A549 treated with RU486 at 1 μM for 4 hours (cell line): Measurements from ENCODE around the gene SLC9A9. TPM values are rescaled to one million over a fixed set of nuclear protein-coding genes. Genes with fewer than 3 reads are reported as not detected.

Experiments
- total RNA-seq: library from RNA; stranded (reverse); fragments of 200-300 nt; extraction: Qiagen RNA extraction; gene quantifications from 5 replicates; pipeline ENCODE4 v1.2.3, GENCODE V29; 2022; ENCODE audit warnings: low read depth

SLC9A9 gene
- 0.38 to 0.42 TPM in 2 of 5 replicates, not detected in the others for total RNA-seq

DNA sequence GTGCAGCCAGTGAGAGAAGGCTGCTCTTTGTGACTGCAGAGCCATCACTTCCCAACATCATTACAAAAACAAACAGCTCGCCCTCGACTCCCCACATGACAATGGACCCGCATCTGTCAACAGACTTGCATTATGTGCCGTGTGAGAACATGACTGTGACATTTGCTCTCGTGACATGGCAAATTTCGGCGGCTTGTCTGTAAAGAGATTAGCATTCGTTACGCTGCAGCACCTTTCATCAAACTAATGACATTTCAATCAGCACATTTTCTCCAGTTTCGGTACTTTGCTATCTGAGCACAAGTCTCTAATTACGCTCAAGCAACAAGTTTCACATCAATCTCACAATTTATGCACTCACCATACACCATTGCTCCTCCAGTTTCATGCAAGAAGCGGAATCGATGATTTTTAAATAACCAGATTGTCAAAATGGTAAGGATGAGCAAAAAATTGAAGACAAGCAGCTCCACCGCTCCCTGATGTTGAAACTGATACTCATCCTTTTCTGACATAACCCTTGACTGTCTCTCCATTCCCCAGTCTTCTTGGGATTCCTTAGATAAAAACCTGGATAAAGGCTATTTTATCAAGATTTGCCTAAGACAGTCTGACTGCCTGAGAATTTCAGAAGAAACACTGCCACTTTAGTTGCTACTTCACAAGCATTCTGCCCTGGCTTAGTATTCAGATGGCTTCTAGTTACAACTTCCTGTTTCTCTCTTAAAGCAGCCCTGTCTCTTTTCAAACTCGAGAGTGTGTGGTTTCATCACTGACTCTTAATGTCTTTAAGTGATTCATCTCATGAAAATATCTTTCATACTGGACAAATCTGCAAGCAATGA, at the start of gene SLC9A9:
SLC9A9 (minus strand) TSS at position 682 of the 845 bp plus-strand sequence; CDS start at position 536, 146 bp downstream.

Other genes starting within 250 kb of the SLC9A9 start
- gene DIPK2A, start 123.4 kb upstream of the SLC9A9 start, total RNA-seq: 3.2 to 7.6 TPM (median 6.9 TPM) in 5 replicates